K562 (cell line): ENCODE measurements around the gene SLC4A2. TPM values are rescaled to one million over a fixed set of nuclear protein-coding genes. Genes with fewer than 3 reads are reported as not detected.

ENCODE experiments used
- E4F1 ChIP-seq: fragments of 250-450 bp; sonication (Bioruptor Pico); IDR thresholded peaks from 2 replicates; pipeline ENCODE4 v1.5.0; 2021; ENCODE audit warnings: mild to moderate bottlenecking, borderline replicate concordance
- GMEB1 ChIP-seq: fragments of 250-450 bp; sonication (Bioruptor Pico); IDR thresholded peaks from 2 replicates; pipeline ENCODE4 v1.4.0; 2020; ENCODE audit warnings: mild to moderate bottlenecking
- POLR2G ChIP-seq: fragments of 200-400 bp; formaldehyde crosslinking; IDR thresholded peaks from 2 replicates; pipeline ENCODE4 v1.6.1; 2017; ENCODE audit warnings: low read depth, mild to moderate bottlenecking, antibody characterized with exemption, low read length, moderate library complexity
- THAP12 ChIP-seq: fragments of 250-450 bp; sonication (Bioruptor Pico); IDR thresholded peaks from 2 replicates; pipeline ENCODE4 v1.9.0; 2021; ENCODE audit warnings: mild to moderate bottlenecking, inconsistent platforms
- ZNF518B ChIP-seq: fragments of 250-450 bp; sonication (Bioruptor Pico); IDR thresholded peaks from 2 replicates; pipeline ENCODE4 v1.5.0; 2021; ENCODE audit warnings: mild to moderate bottlenecking, moderate library complexity
- ZNF696 ChIP-seq: fragments of 250-450 bp; sonication (Bioruptor Pico); conservative IDR thresholded peaks from 2 replicates; pipeline ENCODE4 v1.4.0; 2020; ENCODE audit warnings: mild to moderate bottlenecking, moderate library complexity
- polyA plus RNA-seq, 8 experiments: library from polyadenylated mRNA; depleted of rRNA in 4 of 8; stranded (reverse) in 5 of 8; unstranded in 3 of 8; fragments of >200 nt; fragmentation: Nextera tagmentation in 2 of 8; fragmentation: Illumina TruSeq in 1 of 8; extraction: Ambion mirVana in 2 of 8; extraction: Trizol in 1 of 8; gene quantifications; 2 replicates each; pipeline versions ENCODE4 v1.2.1 to v1.2.3, GENCODE V29; 2011 to 2014; ENCODE audit warnings: inconsistent platforms in 1 of 8, missing spikeins in 1 of 8
- total RNA-seq, 7 experiments: library from RNA; depleted of rRNA in 6 of 7; stranded (reverse); fragments of >200 nt in 6 of 7; fragmentation: Illumina TruSeq in 2 of 7; extraction: Trizol in 2 of 7; gene quantifications; 2 replicates each; pipeline versions ENCODE4 v1.2.1 to v1.2.3, GENCODE V29; 2011 to 2021; ENCODE audit warnings: low replicate concordance in 1 of 7

SLC4A2 gene
- total and polyA plus RNA-seq, 9 of the 15 experiments (the other 6 are each of a cell fraction or from before 2014, with no cell fraction given) = 11.4 to 375 (median 130) TPM

DNA sequence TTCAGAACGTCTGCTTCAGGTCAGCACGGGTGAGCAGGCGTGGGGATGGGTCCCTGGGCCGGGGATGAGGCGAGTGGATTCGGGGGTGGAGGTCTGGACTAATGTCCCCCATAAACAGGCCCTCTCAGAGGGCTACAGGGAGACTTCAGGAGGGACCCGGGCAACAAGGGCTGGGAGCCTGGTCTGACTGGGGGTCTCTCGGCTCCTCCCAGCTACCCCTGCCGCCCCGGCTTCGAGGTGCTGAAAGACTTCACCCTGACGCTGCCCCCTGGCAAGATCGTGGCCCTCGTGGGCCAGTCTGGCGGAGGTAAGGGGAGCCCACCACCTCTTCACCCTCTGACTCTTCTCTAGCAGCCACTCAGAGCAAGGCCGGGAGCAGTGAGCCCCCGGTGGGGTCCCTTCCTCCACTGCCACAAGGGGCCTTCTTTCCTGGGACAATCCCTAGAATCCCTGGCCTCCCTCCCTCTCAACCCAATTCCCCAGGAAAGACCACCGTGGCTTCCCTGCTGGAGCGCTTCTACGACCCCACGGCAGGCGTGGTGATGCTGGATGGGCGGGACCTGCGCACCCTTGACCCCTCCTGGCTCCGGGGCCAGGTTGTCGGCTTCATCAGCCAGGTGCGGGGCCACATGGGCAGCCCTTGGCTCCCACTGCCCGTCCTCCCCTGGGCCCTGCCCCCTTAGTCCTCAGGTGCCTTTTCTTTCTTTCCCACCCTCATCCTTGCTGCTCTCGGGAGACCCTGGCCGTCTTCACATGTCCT is 18.6 kb upstream of the SLC4A2 start (continued):
- no peak for TF ChIP-seq ZNF518B (CRISPR knock-in tag)
- no peak for TF ChIP-seq THAP12 (CRISPR knock-in tag)
- no peak for TF ChIP-seq E4F1 (CRISPR knock-in tag)
- no peak for TF ChIP-seq GMEB1 (CRISPR knock-in tag)
- TF ChIP-seq ZNF696 (CRISPR knock-in tag) = no peak
- TF ChIP-seq POLR2G = peak; percentile 28; the same call in 1 of the 2 replicates
